Esophagus muscularis mucosa (tissue), 4 donors: ENCODE results near the gene MTURN.

Experiments
- CTCF ChIP-seq, 3 experiments: fragments of 200-600 bp in 2 of 3; fragments of 450-650 bp in 1 of 3; sonication (generic) in 2 of 3; IDR thresholded peaks; one replicate each; pipeline ENCODE4 v1.5.1; 2017 to 2019; ENCODE audit warnings: antibody characterized with exemption in 3 of 3, mild to moderate bottlenecking in 2 of 3, moderate library complexity in 1 of 3
- EP300 ChIP-seq: sonication (generic); formaldehyde crosslinking; IDR thresholded peaks from one replicate; pipeline ENCODE4 v1.6.1; 2017; ENCODE audit warnings: antibody characterized with exemption
- POLR2A ChIP-seq: fragments of 450-650 bp; IDR thresholded peaks from one replicate; pipeline ENCODE4 v1.6.1; 2017; ENCODE audit warnings: antibody characterized with exemption, moderate library complexity, mild to moderate bottlenecking, low read depth
- POLR2AphosphoS5 ChIP-seq, 2 donors: sonication (generic); formaldehyde crosslinking; IDR thresholded peaks; one replicate each; pipeline ENCODE4 v1.6.1; 2017; ENCODE audit warnings: antibody characterized with exemption in 2 of 2

DNA sequence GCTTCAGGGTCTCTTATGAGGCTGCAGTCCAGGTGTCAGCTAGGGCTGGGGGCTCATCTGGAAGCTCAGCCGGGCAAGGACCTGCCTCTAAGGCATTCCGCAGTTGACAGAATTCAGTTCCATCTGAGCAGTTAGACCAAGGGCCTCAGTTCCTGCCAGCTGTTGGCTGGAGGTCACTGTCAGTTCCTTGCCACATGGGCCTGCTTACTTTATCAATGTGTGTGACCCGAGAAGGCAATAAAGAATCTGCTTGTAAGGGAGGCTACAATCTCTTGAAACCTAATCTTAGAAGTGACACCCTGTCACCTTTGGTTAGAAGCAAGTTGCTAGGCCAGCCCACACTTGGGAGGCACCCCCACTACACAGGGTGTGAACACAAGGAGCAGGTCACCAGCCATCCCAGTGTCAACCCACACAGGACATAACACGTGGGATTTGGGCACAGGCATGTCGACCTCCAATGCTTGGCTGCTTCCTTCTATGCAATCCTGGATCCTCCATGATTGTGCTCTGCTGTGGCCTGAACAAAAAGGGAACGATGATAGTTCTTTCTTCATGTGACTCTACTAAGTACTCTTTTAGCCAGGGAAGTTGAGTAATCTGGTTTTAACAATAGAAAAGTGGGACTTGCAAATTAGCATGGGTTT lies 41.8 kb downstream of the MTURN start:
- TF ChIP-seq POLR2AphosphoS5 (IDR thresholded peaks at IDR 0.05) (no peak), CTCF (IDR thresholded peaks at IDR 0.05) (no peak), POLR2A (no peak), EP300 (no peak)
